ENCODE results near the gene ALDH8A1. TPM values are rescaled to one million over a fixed set of nuclear protein-coding genes. Genes with fewer than 3 reads are reported as not detected.
A peak's percentile ranks its signal among the peaks of the same experiment; 100 is the strongest.

ALDH8A1 gene
- polyA plus RNA-seq, 1 of the 3 experiments (the other 2 are of a cell fraction), result 0.25 TPM

DNA sequence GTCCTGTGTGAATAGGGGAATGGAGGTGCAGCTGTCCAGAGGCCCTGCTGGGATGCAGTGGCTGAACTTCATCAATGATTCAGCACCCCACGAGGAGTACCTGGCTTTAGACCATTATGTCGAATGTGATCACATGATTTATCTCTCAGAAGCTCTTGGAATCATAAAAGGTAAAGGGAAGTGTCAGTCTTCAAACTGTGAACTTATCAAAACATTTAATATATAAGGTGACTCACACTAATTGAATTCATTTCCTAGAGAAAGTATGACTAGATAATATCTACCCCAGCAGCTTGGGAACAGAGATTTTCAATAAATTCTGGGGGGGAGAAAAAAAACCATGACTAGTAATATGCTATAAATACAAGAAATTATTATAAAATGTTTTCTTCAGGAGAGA is 29.5 kb downstream of the ALDH8A1 start:
- H3K4me3 ChIP-seq (ENCODE audit: low read depth in 2 of 2, low read length in 1 of 2), result no peak overlapping the region
- ChIA-PET CTCF (interaction anchor here (0.8 to 1.2 kb wide), 3 partner anchors 20 to 823 kb away, joined by 3 read pairs; no protein-coding TSS in a partner anchor), POLR2A (no interaction called here)
- H2AFZ ChIP-seq (ENCODE audit: low read depth), result no peak overlapping the region
- no peak overlapping the region for H3K27ac ChIP-seq (ENCODE audit: low read depth in 2 of 2, low read length in 1 of 2)
- WGBS (ENCODE audit: low lambda C conversion rate), result 14% methylated on average over 2 of the region's 2 CpGs
- peaks cover 3% of the 10 kb centered on the region for H3F3A ChIP-seq (replicated peaks; ENCODE audit: insufficient read depth)
- no peaks in the 10 kb centered on the region for H3K9me2 ChIP-seq
- no peak overlapping the region for H3K9ac ChIP-seq
- no peaks in the 10 kb centered on the region for H3K9me3 ChIP-seq
- no peaks in the 10 kb centered on the region for H4K20me1 ChIP-seq (ENCODE audit: insufficient read depth)
- no peaks in the 10 kb centered on the region for H3K27me3 ChIP-seq (ENCODE audit: insufficient read depth)
- no peaks in the 10 kb centered on the region for H3K79me2 ChIP-seq (ENCODE audit: insufficient read depth)
- TF ChIP-seq, protein P1, sequence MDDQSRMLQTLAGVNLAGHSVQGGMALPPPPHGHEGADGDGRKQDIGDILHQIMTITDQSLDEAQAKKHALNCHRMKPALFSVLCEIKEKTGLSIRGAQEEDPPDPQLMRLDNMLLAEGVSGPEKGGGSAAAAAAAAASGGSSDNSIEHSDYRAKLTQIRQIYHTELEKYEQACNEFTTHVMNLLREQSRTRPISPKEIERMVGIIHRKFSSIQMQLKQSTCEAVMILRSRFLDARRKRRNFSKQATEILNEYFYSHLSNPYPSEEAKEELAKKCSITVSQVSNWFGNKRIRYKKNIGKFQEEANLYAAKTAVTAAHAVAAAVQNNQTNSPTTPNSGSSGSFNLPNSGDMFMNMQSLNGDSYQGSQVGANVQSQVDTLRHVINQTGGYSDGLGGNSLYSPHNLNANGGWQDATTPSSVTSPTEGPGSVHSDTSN (IDR thresholded peaks at IDR 0.05), result peak; percentile 12; the same call in 1 of the 2 replicates
- no peak for TF ChIP-seq RXRA (IDR thresholded peaks at IDR 0.05; ENCODE audit: borderline replicate concordance, low read depth)
- no peak for TF ChIP-seq YY1 (IDR thresholded peaks at IDR 0.05; ENCODE audit: low read depth)
- TF ChIP-seq, protein P2, sequence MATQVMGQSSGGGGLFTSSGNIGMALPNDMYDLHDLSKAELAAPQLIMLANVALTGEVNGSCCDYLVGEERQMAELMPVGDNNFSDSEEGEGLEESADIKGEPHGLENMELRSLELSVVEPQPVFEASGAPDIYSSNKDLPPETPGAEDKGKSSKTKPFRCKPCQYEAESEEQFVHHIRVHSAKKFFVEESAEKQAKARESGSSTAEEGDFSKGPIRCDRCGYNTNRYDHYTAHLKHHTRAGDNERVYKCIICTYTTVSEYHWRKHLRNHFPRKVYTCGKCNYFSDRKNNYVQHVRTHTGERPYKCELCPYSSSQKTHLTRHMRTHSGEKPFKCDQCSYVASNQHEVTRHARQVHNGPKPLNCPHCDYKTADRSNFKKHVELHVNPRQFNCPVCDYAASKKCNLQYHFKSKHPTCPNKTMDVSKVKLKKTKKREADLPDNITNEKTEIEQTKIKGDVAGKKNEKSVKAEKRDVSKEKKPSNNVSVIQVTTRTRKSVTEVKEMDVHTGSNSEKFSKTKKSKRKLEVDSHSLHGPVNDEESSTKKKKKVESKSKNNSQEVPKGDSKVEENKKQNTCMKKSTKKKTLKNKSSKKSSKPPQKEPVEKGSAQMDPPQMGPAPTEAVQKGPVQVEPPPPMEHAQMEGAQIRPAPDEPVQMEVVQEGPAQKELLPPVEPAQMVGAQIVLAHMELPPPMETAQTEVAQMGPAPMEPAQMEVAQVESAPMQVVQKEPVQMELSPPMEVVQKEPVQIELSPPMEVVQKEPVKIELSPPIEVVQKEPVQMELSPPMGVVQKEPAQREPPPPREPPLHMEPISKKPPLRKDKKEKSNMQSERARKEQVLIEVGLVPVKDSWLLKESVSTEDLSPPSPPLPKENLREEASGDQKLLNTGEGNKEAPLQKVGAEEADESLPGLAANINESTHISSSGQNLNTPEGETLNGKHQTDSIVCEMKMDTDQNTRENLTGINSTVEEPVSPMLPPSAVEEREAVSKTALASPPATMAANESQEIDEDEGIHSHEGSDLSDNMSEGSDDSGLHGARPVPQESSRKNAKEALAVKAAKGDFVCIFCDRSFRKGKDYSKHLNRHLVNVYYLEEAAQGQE (IDR thresholded peaks at IDR 0.05; ENCODE audit: low read depth, low read length), result no peak
- H3K36me3 ChIP-seq (replicated peaks in 1 of 2; ENCODE audit: control insufficient read depth in 1 of 2, insufficient read depth in 2 of 2, low read length in 1 of 2), result no peaks in the 10 kb centered on the region
- DNase-seq, result no peak
- no peaks in the 10 kb centered on the region for H3K4me1 ChIP-seq (ENCODE audit: control insufficient read depth in 1 of 2, insufficient read depth in 2 of 2, low read depth in 1 of 2, low read length in 1 of 2)
- no peak overlapping the region for H3K4me2 ChIP-seq

DNA sequence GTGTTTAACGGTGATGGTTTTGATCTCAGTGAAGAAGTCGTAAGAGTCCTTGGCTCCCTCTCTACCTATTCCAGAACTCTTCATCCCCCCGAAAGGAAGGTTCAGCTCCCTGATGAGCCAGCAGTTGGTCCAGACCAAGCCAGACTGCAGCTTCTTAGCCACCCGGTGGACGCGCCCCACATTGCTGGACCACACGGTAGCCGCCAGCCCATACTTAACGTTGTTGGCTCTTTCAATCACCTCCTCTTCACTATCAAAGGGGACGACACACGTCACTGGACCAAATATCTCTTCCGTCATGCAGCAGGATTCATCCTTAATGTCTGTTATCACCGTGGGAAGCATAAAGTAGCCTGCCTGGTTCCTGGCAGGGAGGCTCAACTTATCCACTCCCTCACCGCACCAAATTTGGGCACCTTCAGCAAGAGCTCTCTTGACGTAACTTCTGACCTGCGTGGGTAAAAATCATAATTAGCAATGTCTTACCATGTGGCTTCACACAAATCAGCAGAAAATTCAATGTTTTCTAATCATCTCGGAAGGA is 31.4 kb downstream of the ALDH8A1 start:
- Histone ChIP-seq H2AFZ (ENCODE audit: low read depth) (no peak overlapping the region), H4K20me1 (ENCODE audit: insufficient read depth) (no peaks in the 10 kb centered on the region), H3F3A (replicated peaks; ENCODE audit: insufficient read depth) (peaks cover 3% of the 10 kb centered on the region), H3K27me3 (ENCODE audit: insufficient read depth) (no peaks in the 10 kb centered on the region), H3K9ac (no peak overlapping the region), H3K9me3 (no peaks in the 10 kb centered on the region), H3K4me1 (ENCODE audit: control insufficient read depth in 1 of 2, insufficient read depth in 2 of 2, low read depth in 1 of 2, low read length in 1 of 2) (no peaks in the 10 kb centered on the region), H3K79me2 (ENCODE audit: insufficient read depth) (no peaks in the 10 kb centered on the region), H3K36me3 (replicated peaks in 1 of 2; ENCODE audit: control insufficient read depth in 1 of 2, insufficient read depth in 2 of 2, low read length in 1 of 2) (no peaks in the 10 kb centered on the region), H3K9me2 (no peaks in the 10 kb centered on the region), H3K4me2 (no peak overlapping the region), H3K27ac (ENCODE audit: low read depth in 2 of 2, low read length in 1 of 2) (no peak overlapping the region), H3K4me3 (ENCODE audit: low read depth in 2 of 2, low read length in 1 of 2) (no peak overlapping the region)
- DNase-seq, result no peak
- CTCF ChIA-PET, result interaction anchor here (0.8 to 1.8 kb wide), 4 partner anchors 36 to 795 kb away, joined by 3 to 4 read pairs (median 3); no protein-coding TSS in a partner anchor
- POLR2A ChIA-PET, result no interaction called here
- TF ChIP-seq JUND (IDR thresholded peaks at IDR 0.05) (no peak), RAD21 (IDR thresholded peaks at IDR 0.05; ENCODE audit: low read length) (no peak), POLR2AphosphoS5 (IDR thresholded peaks at IDR 0.05; ENCODE audit: low read depth, low read length) (no peak), EZH2phosphoT487 (IDR thresholded peaks at IDR 0.05; ENCODE audit: borderline replicate concordance, low read depth) (no peak), MXI1 (IDR thresholded peaks at IDR 0.05; ENCODE audit: low read depth, low read length) (no peak), MEF2A (IDR thresholded peaks at IDR 0.05; ENCODE audit: borderline replicate concordance, low read depth) (no peak)
- TF ChIP-seq, protein P3, sequence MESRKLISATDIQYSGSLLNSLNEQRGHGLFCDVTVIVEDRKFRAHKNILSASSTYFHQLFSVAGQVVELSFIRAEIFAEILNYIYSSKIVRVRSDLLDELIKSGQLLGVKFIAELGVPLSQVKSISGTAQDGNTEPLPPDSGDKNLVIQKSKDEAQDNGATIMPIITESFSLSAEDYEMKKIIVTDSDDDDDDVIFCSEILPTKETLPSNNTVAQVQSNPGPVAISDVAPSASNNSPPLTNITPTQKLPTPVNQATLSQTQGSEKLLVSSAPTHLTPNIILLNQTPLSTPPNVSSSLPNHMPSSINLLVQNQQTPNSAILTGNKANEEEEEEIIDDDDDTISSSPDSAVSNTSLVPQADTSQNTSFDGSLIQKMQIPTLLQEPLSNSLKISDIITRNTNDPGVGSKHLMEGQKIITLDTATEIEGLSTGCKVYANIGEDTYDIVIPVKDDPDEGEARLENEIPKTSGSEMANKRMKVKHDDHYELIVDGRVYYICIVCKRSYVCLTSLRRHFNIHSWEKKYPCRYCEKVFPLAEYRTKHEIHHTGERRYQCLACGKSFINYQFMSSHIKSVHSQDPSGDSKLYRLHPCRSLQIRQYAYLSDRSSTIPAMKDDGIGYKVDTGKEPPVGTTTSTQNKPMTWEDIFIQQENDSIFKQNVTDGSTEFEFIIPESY (IDR thresholded peaks at IDR 0.05; ENCODE audit: borderline replicate concordance, low read depth), result no peak
- TF ChIP-seq, protein P2 (IDR thresholded peaks at IDR 0.05; ENCODE audit: low read depth, low read length), result no peak
- WGBS (ENCODE audit: low lambda C conversion rate), result 89% methylated on average over 14 of the region's 17 CpGs
